HG03439 (cell line): ENCODE results near the gene VEGFD.

Source experiments
- ATAC-seq: cut with Tn5 transposase; IDR thresholded peaks from one replicate; pipeline ENCODE4 v1.9.1; 2021; ENCODE audit warnings: mild to moderate bottlenecking, moderate library complexity; ENCODE audit not compliant: unreplicated experiment

The VEGFD gene

DNA sequence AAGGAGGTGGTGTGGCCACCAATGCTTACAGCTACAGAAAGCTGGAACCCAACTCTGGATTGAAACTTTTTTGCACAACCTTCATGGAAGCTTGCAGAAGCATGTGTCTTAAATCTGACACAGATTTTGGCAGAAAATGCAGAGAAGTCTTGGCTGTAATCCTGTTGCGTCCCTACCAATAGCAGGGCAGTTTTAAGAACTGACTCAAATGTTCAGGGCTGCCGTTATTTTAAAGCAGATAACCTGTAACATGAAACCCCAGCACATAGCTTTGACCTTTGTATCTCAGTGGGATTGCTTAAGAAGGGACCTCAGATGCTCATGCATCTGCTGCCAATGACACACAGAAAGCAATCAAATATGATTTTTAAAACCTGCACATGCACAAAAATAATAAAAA, at the start of gene VEGFD:
VEGFD (minus strand) TSS at position 110 of the 400 bp plus-strand sequence. CDS start 467 bp downstream, outside the sequence.
- no peak for ATAC-seq

DNA sequence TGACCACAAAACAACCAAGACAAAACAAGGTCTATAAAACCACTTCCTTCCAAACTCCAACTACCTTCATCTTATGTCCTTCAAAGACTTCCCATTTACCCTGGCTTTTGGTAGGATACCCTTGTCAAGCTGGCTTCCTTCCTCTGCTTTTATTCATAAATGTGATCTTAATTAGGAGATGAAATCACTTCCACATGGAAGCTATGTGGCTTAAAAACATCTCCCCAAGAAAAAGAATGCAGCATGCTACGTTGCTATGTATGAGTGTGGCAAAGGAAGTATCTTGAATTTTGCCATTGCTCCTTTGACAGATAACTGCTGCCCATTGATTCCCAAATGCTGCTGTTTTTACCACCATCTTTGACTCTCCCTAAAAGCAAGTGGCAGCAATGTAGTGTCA, 46.4 kb upstream of the VEGFD start:
- ATAC-seq, result no peak

DNA sequence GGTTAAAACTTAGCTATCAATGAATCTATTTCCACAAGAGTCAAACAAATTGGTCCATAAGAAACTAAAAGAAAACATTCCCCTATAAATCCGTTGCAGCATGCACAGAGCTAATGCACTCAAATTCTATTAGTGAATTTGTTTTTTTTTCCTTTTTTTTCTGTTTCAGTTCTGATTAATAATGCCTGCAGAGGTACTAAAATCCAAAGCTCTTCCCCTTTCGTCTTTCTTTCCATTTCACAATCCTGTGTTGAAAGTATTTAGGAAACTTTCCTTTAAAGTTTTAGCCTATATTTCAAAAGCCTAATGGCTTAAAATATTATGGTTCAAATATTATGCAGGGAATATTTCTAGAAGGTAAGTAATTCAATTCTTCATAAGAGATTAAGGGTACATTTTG, 45.9 kb upstream of the VEGFD start:
- no peak for ATAC-seq

GRCh38 chrX:15425024-15425423, 40.8 kb upstream of the VEGFD start:
- no peak for ATAC-seq

DNA sequence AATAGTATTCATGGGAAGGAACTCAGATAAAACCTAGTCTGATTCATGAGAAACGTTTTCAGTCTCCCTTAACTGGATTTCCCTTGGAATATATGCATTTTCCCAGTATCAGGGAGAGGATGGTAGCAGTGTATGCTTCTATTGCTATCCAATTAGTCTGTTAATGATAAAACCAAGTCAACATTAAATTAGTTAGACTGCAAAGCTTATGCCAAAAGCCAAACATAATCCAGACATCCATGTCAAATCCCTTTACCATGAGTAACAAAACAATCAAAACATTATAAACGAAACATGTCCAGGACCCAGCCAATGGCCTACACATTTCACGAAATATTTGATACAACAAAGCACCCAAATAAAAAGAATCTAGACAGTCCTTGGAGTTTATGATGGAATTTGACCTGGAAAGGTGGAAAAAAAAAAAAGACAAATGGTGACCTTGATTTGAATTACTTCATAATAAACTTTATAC, 34.5 kb upstream of the VEGFD start:
- ATAC-seq, result no peak

DNA sequence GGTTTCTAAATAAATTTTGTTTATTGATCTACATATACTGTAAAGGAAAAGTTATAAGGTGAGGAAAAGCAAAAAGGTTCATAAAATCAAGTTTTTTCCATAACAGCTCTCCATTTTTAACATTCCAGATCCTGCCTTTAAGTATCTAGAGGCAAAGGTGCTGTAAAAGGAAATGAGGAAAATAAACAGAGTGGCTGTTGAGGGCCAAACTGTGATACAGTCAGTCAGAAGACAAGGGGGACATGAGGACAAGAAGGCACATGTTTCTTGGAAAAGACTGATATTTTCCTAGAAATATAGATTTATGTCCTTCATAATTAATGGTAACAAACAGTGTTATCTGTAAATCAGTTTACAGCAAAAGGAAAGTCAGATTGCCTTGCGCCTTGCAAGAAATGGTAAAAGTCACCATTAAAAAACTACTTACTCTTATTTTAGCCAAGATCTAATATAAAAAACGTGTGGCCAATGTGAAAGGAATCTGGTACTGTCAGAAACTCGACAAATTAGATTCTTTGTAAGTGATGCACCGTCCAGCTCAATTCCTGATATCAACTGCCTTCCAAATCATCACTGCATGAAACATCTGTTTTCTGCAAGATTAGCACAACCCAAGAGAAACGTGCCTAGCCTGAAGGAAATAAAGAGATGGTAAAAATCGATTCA, 34.0 kb upstream of the VEGFD start:
- ATAC-seq, result no peak

GRCh38 chrX:15416133-15416993, 32.1 kb upstream of the VEGFD start:
- no peak for ATAC-seq

DNA sequence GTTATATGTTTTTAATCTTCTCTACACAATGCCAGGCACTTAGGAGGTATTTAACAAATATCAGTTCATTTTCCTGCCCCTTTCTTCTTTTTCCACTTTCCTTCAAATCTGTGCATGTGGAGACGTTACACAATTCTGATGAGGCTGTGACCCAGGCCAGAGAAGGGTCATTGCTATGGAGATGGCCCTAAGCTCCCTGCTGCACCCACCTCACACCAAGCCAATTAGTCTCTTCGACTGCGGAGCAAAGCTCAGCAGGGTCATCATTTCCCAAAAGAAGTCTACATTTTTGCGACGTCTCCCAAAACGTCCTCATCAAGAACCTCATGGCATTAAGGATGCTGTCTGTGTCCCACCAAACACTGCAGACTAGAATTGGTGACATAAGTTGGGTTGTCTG, 28.9 kb upstream of the VEGFD start:
- no peak for ATAC-seq

GRCh38 chrX:15410947-15411346, 26.7 kb upstream of the VEGFD start:
- ATAC-seq, result no peak

- ATAC-seq, result no peak
Observed at GRCh38 chrX:15410430-15410829, 26.2 kb upstream of the VEGFD start.

DNA sequence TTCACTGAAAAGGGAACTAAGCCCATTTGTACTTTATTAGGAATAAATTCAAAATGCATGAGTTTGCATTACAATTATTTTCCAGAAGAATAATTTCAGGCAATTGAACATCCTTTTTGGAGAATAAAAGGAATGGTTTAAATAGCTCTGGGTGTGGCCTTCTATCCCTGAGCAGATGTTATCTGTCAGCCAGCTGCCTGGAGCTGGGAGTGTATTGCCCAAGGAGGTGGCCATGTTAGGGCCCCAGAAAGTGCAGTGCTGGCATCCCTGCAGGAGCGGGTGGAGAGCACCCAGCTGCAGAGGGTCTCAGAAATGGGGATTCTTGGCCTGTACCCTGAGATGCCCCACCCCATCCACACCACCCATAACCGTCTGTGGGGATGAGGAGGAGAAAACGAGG, 21.6 kb upstream of the VEGFD start:
- no peak for ATAC-seq

- no peak for ATAC-seq
Observed at GRCh38 chrX:15404401-15405096, 20.3 kb upstream of the VEGFD start.

DNA sequence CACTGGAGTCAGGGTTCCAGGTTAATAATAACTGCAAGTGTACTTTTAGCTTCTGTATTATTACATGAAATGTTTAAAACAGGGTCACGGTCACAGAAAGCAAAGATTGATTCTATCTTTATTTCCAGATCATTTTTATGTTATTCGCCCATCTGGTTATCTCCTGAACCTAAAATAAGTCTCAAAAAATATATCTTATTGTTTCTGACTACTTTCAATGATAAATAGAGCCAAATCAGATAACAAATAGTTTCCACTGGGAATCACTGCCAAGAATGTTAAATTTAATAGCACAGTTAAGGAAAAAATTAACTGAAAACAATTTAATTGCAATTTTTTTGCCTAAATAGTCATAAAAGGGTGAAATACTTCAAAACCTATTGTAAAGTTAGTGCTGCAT, 17.2 kb upstream of the VEGFD start:
- ATAC-seq, result no peak

DNA sequence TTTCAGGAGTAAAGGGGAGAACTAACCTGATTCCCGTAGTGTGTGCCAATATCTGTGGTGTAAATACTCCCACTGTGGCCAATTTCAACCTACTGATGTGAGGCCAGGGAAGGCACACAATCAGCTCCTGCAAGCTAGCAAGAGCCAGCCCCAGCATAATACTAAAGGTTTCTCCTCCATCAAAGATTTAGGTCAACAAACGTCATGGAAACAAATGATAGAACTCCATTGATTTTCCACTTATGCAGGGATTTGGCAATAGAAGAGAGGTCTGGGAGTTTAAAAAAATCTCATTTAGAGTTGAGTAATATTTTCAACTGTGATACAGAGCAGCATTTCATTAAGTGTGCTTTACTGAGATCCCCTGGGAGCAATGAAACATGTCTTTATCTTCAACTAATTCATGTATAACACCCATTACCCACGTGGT, 15.8 kb upstream of the VEGFD start:
- no peak for ATAC-seq

DNA sequence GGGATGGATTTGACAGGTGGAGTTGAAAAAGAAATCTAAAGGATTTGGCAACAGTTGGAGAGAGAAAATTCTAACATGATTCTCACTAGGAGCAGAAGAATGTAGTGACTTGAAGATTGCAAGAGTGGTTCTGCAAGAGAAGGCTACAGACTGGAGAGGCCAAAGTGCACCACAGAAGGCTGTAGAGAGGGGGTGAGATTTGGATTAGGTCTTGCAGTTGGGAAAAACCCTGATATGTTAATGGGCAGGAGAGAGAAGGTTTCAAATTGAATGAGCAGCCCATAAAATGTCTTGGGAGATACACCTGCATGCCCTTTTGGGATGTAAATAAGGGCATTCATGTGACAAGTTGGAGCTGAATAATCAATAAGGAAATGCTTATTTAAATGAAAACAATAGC, 14.7 kb upstream of the VEGFD start:
- ATAC-seq, result no peak

- no peak for ATAC-seq
Observed at GRCh38 chrX:15395789-15396188, 11.6 kb upstream of the VEGFD start.

GRCh38 chrX:15391850-15392249, 7.6 kb upstream of the VEGFD start:
- no peak for ATAC-seq

- ATAC-seq, result no peak
Observed at GRCh38 chrX:15382813-15383212, 1.4 kb downstream of the VEGFD start.

DNA sequence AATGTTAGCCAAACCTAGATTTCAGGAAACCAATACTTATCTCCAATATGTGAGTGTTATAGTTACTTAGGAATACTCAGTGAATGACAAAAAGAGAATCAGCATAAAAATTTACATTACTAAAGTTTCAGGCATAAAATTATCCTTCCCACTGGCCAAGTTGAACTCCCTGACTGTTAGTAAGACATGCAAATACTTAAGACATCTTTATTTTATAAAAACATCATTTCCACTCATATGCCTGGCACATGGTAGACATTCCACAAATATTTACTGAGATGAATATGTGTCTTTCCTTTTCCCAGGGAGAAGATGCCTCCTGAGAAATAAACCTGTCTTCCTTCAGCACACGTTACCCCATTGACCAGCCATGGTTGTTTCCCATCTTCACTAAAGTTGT, 7.3 kb downstream of the VEGFD start:
- ATAC-seq, result no peak

GRCh38 chrX:15373976-15374375, 10.2 kb downstream of the VEGFD start:
- no peak for ATAC-seq

GRCh38 chrX:15366506-15367352, 17.5 kb downstream of the VEGFD start:
- ATAC-seq, result no peak
